GM19043 (cell line): Measurements from ENCODE around the gene SECISBP2L.
A peak's percentile ranks its signal among the peaks of the same experiment; 100 is the strongest.
"Not testable (repeated sequence)": the region's sequence is repeated elsewhere in the genome, so short reads cannot be mapped to it uniquely, and the experiment has no call there.

Experiments
- ATAC-seq: cut with Tn5 transposase; IDR thresholded peaks from one replicate; pipeline ENCODE4 v1.9.1; 2021; ENCODE audit warnings: low read depth; ENCODE audit not compliant: unreplicated experiment

Gene SECISBP2L

DNA sequence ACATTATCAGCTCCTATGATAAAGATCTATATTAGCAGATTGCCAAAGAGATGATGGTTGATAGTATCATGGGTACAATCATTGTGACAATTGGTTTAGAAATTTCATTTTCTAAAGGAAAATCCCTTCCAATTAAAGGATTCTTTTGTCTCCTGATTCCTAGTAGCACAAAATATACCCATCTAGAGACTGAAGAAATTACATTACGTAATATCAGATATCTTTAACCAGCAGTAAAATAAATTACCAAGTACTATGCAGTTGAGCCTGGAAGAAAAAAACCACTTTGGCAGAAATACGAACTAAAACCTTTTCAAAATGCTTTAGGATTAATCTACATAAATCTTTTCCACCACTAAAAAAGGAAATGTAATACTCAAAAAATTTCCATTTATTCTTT lies 46.9 kb downstream of the SECISBP2L start:
- no peak for ATAC-seq

DNA sequence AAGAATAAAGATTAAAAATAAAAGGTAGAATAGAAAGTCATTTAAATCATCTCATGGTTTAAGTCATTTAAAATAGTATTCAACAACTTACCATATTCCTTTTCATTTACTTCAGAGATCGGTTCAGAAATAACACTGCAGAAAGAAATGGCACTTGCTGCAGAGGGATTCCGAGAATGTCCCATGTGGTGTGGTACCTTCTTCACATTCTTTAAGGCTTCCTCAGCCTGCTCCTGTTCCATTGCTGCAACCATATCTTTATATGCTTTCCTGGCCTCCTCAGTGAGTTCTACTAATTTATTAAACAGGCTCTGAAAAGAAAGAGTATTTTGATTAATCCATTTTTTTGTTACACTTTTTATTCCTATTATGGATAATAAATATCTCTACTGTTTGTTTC lies 50.0 kb downstream of the SECISBP2L start:
- ATAC-seq, result no peak

DNA sequence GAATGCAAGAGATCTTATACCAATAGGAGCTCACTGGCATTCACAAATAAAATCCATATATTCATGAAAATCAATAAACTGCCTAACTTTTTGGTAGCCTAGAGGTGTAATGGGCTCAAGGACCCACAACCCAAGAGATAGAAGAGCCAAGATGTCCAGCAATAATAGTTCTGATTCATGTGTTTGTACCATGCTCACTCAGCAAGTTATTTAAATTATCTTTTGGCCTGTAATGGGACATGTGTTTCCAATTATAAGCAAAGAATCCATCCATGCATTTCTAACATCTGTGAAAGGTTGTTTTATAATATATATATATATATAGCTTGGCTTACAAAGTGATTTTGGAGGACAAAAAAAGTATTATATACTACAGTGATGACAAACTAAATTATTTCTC lies 52.9 kb downstream of the SECISBP2L start:
- no peak for ATAC-seq

DNA sequence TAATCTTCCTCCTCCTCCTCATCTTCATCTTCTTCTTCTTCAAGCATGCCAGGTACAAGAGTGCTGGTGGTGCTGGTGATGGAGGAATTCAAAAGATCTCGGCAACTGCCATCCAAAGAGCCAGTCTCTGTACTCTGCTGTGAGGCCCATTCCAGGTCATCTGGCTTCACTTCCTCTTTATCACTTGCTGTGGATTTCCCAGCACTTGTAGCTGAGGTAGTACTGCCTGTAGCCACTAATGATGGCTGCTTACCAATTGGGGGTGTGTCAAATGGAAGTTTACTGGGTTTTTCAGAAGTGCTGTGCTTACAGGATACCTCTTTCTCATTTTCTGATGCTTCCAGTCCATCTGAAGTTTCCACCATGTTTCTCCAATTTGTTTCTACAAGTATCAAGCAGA lies 53.7 kb downstream of the SECISBP2L start:
- ATAC-seq, result peak; percentile 79

DNA sequence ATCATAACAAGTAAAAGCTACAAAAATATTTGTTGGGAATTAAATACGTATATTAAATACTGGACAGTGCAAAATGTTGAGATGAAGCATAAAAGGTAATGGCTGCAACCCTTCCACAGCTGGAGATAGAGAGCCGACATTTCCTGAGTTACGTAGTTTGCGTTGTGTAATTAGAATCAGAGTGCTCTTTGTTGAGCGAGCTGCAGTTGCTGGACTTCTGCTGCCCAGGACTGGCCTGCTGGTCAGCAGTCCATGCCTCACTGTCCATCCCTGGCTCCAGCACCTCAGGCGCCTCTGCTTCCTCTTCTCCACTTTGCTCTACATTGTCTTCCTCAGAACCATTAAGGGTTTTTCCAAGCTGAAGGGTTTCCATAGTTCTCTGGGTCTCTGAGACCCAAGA lies 54.1 kb downstream of the SECISBP2L start:
- ATAC-seq, result no peak

DNA sequence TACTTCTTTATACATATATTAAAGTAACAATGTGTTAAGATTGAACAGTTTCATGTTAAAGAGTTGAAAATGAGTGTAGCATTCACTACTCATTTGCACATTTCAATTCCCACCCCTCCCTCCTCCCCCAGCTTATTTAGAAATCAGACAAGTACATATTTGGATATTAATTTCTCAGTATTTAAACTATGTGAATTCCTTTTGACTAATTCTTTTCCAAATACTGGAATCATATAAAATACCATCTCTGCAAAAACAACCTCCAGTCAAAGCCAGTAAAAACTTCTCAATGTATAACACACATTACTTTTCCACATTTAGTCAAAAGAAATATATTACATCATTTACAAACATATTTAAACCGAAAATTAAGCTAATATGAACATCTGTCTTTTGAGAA lies 57.1 kb downstream of the SECISBP2L start:
- no peak for ATAC-seq

DNA sequence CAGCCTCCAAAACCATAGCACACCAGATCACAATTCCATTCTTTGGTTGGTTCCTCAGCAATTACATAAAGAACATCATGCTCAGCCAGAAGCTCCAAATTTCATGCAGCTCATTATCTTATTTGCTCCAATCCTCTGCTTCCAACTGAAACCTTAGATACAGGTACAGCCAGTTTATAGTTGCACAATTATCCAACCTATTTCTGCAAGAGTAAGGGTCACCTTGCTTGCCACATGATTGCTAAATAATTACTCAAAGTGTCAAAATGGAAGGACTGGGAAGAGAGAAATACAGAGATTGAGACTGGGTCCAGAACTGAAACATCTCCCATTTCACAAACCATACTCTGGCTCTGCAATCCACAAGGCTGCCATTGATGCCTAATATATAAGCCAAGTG lies 59.1 kb downstream of the SECISBP2L start:
- no peak for ATAC-seq

DNA sequence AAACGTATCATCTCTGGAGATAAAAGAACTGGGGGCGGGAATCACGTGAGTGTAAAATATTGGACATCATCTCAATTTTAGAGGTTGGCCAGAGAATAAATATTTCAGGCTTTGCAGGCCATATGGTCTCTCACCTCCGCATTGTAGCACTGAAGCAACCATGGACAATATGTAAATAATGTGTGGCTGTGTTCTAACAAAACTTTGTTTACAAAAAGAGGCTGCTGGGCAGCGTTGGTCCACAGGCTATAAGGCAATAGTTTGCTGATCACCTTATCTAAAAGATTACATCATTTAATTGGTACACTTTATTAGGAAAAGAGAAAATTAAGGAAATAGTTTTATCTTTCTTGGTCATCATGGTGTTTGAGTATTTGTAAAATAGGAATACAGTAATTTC lies 60.0 kb downstream of the SECISBP2L start:
- no peak for ATAC-seq

DNA sequence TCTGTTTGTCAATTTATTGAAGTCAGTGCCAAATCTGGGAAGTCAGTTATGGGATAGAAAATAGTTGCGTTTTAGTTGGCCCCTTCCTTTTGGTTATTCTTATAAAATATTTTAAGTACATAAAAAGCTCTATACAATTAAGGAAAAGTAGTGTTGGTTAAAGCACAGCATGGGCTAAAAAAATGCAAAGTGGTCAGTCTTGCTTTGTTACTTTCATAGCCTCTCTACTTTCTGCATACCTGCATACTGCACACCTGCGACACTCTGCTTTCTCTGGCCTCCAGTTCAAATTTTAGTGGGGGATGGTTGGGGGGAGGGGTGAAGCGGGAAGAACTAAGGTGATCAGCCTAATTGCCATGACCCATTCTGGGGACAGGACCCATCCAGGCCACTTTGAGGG lies 60.7 kb downstream of the SECISBP2L start:
- no peak for ATAC-seq

DNA sequence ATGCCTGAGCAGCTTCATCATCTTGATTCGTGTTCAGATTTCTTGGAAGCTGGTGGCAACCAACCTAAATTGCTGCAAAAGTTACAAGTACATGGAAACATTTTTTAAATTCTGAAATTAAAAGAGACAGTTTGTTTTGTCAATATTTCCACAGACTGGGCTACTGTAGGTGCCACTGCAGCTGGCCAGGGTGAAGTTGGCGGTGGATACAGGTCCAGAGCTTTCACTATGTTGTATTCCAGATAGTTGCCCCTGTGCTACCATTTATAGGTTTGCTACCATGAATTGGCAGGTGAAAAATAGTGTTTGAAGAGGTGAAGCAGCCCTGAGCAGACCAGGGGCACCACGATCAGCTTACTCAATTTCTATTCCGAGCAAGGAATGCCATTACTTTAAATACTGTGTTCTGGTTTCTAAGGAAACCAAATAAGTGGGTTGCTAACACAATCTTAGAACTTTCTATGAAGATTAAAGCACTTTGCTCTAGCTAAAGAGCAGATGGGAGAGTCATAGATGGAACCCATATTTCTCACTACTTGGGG lies 61.4 kb downstream of the SECISBP2L start:
- ATAC-seq, result no peak

DNA sequence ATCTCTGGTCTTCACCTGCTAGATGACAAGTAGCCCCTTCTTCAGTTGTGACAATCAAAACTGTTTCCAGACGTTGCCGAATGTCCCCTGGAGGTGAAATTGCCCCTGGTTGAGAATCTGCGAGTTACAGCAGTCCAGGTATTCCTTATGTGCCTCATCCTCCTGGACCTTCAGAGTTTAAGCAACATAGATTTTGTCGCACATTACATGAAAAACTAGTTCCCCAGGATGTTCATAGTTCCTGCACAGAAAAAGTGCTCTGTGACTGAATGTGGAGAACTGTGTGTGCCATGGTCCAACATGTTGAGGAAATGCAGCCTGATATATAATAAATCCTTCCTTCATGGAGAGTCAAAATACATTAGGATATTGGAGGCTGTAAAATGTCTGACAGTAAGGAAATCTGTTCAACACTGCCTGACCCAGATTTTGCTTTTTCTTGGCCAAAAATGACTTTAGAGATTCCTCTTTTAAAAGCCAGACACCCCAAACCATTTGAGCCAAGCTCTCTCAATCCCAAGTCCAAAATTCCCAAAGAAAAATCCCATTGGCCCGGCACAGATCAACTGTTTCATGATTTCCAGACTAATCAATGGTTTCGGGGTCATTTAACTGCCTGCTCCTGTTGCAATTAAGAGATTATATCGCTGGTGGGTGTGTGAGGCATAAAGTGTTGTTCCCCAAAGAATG lies 62.1 kb downstream of the SECISBP2L start:
- no peak for ATAC-seq

DNA sequence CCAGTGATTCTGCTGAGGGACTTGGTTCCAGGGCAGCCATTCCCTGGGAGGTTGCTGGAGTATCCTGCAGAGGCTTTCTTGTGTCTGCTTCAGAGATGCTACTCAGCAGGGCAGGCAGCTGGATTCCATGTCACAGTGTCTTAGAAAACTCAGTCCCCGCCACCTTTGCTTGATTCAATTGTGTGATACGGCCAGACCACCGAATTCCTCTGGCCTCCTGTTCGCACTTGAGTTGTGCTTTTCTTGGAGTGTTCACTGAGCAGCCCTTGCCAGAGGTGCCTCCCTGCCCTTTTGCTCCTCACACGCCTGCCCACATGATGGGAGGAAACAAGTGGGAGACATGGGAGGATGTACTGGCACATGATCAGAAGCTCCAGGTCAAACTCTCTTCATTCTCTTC lies 62.9 kb downstream of the SECISBP2L start:
- no peak for ATAC-seq

DNA sequence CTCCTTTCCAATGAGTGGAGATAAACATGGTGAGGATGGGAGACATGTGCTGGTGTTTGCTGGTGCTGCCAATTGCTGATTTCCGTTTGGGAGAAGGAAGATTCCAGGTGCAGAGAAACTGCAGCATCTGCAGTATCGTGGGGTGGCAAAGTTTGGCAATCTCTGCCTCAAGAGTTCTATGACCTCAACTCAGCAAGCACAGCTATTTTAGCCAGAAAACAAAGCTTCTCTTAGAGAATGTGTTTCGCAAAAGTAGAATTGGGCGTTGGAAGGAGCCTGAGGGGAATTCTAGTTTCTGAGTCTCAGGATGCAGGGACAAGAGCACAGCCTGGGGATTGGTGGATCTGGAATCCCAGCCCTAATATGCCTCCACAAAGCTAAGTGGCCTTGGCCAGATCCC lies 64.3 kb downstream of the SECISBP2L start:
- ATAC-seq, result no peak

DNA sequence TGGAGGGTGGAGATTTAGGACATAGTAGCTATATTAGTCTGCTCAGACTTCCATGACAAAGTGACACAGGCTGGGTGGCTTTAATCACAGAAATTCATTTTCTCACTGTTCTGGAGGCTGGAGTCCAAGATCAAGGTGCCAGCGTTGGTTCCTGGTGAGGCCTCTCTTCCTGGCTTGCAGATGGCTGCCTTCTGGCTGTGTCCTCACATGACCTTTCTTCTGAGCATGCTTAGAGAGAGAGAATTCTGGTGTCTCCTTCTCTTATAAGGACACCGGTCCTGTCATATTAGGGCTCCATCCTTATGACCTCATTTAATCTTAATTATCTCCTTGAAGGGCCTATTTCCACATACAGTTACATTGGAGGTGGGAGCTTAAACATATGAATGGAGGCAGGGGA lies 67.6 kb downstream of the SECISBP2L start:
- no peak for ATAC-seq

DNA sequence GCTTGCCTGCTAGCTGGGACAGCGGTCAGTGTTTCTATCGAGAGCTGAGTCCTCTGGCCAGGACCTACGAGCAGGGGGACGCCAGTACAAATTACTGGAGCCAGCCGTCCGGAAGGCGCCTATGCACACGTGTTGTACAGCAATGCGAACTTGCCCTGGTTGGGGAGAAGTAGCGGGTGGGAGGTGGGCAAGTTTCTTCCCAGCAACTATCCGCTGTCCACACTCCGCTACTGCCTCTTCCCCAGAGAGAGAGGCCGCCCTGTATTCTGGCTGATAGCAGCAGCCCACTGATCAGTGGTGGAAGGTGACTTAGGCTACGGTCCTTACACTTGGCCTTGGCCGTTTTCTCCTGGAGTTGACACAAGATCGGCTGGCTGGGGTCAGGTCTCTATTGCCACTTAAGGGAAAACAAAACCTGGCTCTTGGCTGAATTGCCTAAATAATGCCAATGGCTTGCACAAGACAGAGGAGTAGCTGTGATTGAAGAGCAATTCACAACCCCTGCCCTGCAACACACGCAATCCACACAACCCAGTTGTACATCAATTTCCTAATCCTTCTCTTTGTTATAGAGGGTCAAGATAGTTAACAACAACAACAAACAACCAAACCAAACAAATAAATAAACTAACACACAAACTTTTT lies 69.7 kb downstream of the SECISBP2L start:
- ATAC-seq, result no peak

DNA sequence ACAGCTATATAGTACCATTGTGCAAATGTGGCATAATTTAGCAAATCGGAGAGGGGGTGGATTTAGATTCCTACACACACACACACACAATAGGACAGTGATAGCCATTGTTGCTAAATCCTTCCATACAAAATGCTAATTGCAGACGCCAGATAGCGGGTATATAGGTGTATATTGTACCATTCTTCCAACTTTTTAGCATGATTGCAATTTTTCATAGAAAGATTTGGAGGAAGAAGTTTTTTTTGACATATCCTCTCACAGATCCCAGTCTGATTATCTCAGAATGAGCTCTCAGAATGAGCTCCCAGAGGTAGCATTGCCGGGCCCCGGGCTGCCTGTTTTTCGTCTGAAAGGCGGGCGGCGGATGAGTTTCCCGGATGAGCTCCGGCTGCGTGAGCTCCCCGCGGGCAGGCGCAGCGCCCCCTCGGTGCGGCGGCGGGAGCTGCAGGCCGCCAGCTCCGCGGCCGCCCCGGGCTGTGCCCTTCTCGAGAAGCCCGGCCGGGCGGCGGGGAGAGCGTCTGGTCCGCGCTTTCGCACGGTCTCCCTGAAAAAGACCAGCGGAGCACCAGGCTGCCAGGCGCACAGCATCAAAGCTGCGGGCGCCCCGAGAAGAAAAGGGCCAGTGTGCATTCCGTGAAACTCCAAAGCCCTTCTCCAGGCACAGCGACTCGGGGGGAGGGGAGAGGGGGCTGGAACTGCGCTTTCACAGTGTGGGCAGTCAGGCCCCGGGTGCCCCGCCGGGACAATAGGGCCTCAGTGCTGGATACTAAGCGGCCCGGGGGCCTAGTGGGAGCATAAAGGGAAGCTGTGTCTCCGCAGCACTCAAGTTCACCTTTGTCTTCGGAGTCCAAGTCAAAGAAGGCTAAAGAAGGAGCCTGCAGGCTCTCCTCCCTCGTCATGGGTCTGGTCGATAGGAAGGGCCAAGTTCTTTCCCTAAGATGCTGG lies 70.5 kb downstream of the SECISBP2L start:
- ATAC-seq, result peak; percentile 96

DNA sequence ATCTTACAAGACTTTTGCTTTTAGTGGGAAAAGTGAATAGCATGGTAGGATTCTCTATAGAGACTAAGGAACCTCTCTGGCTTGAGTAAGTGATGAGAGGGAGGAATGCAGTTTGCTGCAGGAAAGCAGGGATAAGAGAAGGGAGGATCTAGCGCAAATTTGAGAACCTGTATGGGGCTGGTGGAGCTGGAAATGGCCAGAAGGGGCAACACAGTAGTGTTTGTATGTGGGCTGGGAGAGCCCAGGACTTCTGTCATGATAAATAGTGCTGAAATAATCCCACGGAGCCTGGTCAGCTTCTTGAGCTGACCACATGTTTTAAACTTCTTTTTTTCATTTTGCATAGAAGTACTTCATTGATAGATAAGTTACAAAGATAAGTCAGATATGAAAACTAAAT lies 71.4 kb downstream of the SECISBP2L start:
- no peak for ATAC-seq

DNA sequence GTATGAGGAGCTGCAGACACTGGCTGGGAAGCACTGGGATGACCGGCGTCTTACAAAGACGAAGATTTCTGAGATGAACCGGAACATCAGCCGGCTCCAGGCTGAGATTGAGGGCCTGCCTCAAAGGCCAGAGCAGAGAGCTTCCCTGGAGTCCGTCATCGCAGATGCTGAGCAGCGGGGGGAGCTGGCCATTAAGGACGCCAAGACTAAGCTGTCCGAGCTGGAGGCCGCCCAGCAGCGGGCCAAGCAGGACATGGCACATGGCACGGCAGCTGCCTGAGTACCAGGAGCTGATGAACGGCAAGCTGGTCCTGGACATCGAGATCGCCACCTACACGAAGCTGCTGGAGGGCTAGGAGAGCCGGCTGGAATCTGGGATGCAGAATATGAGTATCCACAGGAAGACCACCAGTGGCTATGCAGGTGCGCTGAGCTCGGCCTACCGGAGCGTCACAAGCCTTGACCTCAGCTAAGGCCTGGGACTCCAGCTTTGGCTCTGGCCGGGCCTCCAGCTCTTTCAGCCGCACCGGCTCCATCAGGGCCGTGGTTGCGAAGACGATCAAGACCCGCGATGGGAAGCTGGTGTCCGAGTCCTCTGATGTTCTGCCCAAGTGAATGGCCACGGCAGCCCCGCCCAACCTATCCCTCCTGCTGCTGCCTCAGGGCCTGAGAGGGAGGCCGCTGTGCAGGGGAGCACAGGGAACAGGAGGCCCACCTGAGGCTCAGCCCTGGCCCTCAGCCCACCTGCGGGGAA lies 73.3 kb downstream of the SECISBP2L start:
- no peak for ATAC-seq

DNA sequence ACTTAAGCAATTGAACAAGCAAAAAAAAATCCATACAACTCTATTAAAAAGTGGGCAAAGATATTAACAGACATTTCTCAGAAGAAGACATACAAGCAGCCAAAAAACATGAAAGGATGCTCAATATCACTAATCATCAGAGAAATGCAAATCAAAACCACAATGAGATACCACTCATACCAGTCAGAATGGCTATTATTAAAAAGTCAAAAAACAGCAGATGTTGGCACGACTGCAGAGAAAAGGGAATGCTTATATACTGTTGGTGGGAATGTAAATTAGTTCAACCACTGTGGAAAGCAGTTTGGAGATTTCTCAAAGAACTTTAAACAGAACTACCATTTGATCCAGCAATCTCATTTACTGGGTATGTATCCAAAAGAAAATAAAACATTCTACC lies 75.3 kb downstream of the SECISBP2L start:
- not testable (repeated sequence) for ATAC-seq

DNA sequence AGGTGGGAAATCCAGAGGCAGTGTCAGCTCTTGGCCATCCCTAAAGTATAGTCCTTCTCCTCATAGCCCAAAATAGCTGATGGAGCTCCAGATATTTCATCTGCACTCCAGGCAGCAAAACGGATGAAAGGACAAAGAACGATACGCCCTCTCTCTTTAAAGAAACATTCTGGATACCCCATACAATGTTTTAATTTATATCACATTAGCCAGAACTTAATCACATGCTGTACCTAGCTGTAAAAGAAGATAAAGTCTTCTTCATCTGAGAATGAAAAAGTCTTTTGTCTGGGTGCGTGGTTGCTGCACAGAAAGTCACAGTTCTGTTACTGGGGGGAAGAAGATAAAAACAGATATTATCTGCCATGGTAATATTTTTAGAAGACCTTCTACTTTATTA lies 78.2 kb downstream of the SECISBP2L start:
- no peak for ATAC-seq
